ENCODE results near the gene WDR54.

- TF ChIP-seq, protein P1, sequence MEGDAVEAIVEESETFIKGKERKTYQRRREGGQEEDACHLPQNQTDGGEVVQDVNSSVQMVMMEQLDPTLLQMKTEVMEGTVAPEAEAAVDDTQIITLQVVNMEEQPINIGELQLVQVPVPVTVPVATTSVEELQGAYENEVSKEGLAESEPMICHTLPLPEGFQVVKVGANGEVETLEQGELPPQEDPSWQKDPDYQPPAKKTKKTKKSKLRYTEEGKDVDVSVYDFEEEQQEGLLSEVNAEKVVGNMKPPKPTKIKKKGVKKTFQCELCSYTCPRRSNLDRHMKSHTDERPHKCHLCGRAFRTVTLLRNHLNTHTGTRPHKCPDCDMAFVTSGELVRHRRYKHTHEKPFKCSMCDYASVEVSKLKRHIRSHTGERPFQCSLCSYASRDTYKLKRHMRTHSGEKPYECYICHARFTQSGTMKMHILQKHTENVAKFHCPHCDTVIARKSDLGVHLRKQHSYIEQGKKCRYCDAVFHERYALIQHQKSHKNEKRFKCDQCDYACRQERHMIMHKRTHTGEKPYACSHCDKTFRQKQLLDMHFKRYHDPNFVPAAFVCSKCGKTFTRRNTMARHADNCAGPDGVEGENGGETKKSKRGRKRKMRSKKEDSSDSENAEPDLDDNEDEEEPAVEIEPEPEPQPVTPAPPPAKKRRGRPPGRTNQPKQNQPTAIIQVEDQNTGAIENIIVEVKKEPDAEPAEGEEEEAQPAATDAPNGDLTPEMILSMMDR (IDR thresholded peaks at IDR 0.05), result no peak
- TF ChIP-seq POLR2A (IDR thresholded peaks at IDR 0.05; ENCODE audit: low read depth) (no peak), EP300 (IDR thresholded peaks at IDR 0.05) (no peak)
Measured at GRCh38 chr2:74436111-74436805, 14.7 kb downstream of the WDR54 start.

Data from esophagus muscularis mucosa (tissue), 4 donors.